H9 (cell line): ENCODE measurements around the gene TBRG1. TPM values are rescaled to one million over a fixed set of nuclear protein-coding genes. Genes with fewer than 3 reads are reported as not detected.
A peak's percentile ranks its signal among the peaks of the same experiment; 100 is the strongest.

Experiments used
- DNase-seq: peaks from one replicate; pipeline ENCODE4 v3.0.0-alpha.2; 2017
- H2AFZ ChIP-seq: one replicate; pipeline ENCODE4 v1.6.1; 2013; ENCODE audit warnings: mild to moderate bottlenecking, low read length, control low read depth, moderate library complexity
- H2AK5ac ChIP-seq: 2 replicates; pipeline ENCODE4 v1.6.1; 2013; ENCODE audit warnings: low read length, control low read depth, mixed read lengths; ENCODE audit not compliant: insufficient read length
- H2BK120ac ChIP-seq: one replicate; pipeline ENCODE4 v1.6.1; 2013; ENCODE audit warnings: low read depth, mild to moderate bottlenecking, low read length, control low read depth, inconsistent platforms; ENCODE audit not compliant: poor library complexity, severe bottlenecking
- H2BK12ac ChIP-seq: 2 replicates; pipeline ENCODE4 v1.6.1; 2013; ENCODE audit warnings: low read length, control low read depth, mixed read lengths, low read depth; ENCODE audit not compliant: insufficient read length
- H2BK15ac ChIP-seq: 2 replicates; pipeline ENCODE4 v1.6.1; 2013; ENCODE audit warnings: low read depth, low read length, control low read depth
- H2BK20ac ChIP-seq: one replicate; pipeline ENCODE4 v1.6.1; 2013; ENCODE audit warnings: low read depth, mild to moderate bottlenecking, low read length, control low read depth, inconsistent platforms; ENCODE audit not compliant: poor library complexity, severe bottlenecking
- H2BK5ac ChIP-seq: 2 replicates; pipeline ENCODE4 v1.6.1; 2013; ENCODE audit warnings: low read length, control low read depth, mixed read lengths; ENCODE audit not compliant: insufficient read length
- H3K14ac ChIP-seq: 2 replicates; pipeline ENCODE4 v1.6.1; 2013; ENCODE audit warnings: low read length, control low read depth; ENCODE audit not compliant: insufficient read depth
- H3K18ac ChIP-seq: 2 replicates; pipeline ENCODE4 v1.6.1; 2013; ENCODE audit warnings: low read depth, mild to moderate bottlenecking, mixed read lengths, low read length, control low read depth; ENCODE audit not compliant: insufficient read length
- H3K23ac ChIP-seq: 2 replicates; pipeline ENCODE4 v1.6.1; 2013; ENCODE audit warnings: low read length, control low read depth, mixed read lengths, low read depth; ENCODE audit not compliant: insufficient read length
- H3K23me2 ChIP-seq: 2 replicates; pipeline ENCODE4 v1.6.1; 2013; ENCODE audit warnings: low read depth, mild to moderate bottlenecking, mixed read lengths, low read length, control low read depth; ENCODE audit not compliant: insufficient read length, poor library complexity, severe bottlenecking
- H3K27ac ChIP-seq: 2 replicates; pipeline ENCODE4 v1.5.1; 2013; ENCODE audit warnings: low read length, control low read depth, mixed read lengths, low read depth; ENCODE audit not compliant: insufficient read length
- H3K27me3 ChIP-seq: 2 replicates; pipeline ENCODE4 v1.6.1; 2013; ENCODE audit warnings: low read length, control low read depth, inconsistent platforms; ENCODE audit not compliant: insufficient read depth
- H3K4ac ChIP-seq: 2 replicates; pipeline ENCODE4 v1.6.1; 2013; ENCODE audit warnings: low read depth, mild to moderate bottlenecking, control low read depth, inconsistent platforms, low read length, moderate library complexity
- H3K4me1 ChIP-seq: 2 replicates; pipeline ENCODE4 v1.6.1; 2013; ENCODE audit warnings: low read length, control low read depth, inconsistent platforms; ENCODE audit not compliant: insufficient read depth
- H3K4me2 ChIP-seq: 2 replicates; pipeline ENCODE4 v1.6.1; 2013; ENCODE audit warnings: low read length, control low read depth, mixed read lengths; ENCODE audit not compliant: insufficient read length, insufficient read depth
- H3K56ac ChIP-seq: 2 replicates; pipeline ENCODE4 v1.6.1; 2013; ENCODE audit warnings: low read depth, mild to moderate bottlenecking, mixed read lengths, low read length, control low read depth; ENCODE audit not compliant: insufficient read length
- H3K79me1 ChIP-seq: 2 replicates; pipeline ENCODE4 v1.6.1; 2013; ENCODE audit warnings: low read depth, mild to moderate bottlenecking, moderate library complexity, low read length, control low read depth, inconsistent platforms; ENCODE audit not compliant: insufficient read depth, poor library complexity, severe bottlenecking
- H3K79me2 ChIP-seq: 2 replicates; pipeline ENCODE4 v1.6.1; 2013; ENCODE audit warnings: low read length, control low read depth, inconsistent platforms; ENCODE audit not compliant: insufficient read depth
- H3K9ac ChIP-seq: 2 replicates; pipeline ENCODE4 v1.6.1; 2013; ENCODE audit warnings: low read length, control low read depth, mixed read lengths; ENCODE audit not compliant: insufficient read length; ENCODE audit errors: extremely low read depth
- H3K9me3 ChIP-seq: one replicate; pipeline ENCODE4 v1.6.1; 2013; ENCODE audit warnings: low read depth, low read length, inconsistent platforms; ENCODE audit not compliant: control insufficient read depth
- H3T11ph ChIP-seq: one replicate; pipeline ENCODE4 v1.6.1; 2013; ENCODE audit warnings: mild to moderate bottlenecking, low read length, control low read depth, inconsistent platforms
- H4K20me1 ChIP-seq: one replicate; pipeline ENCODE4 v1.6.1; 2013; ENCODE audit not compliant: control insufficient read depth, insufficient read length, insufficient read depth
- H4K5ac ChIP-seq: 2 replicates; pipeline ENCODE4 v1.6.1; 2013; ENCODE audit warnings: low read depth, mild to moderate bottlenecking, mixed read lengths, low read length, control low read depth; ENCODE audit not compliant: insufficient read length
- H4K8ac ChIP-seq: replicated peaks from 2 replicates; pipeline ENCODE4 v1.6.1; 2013; ENCODE audit warnings: low read length, control low read depth, mixed read lengths, low read depth; ENCODE audit not compliant: insufficient read length
- H4K91ac ChIP-seq: 2 replicates; pipeline ENCODE4 v1.6.1; 2013; ENCODE audit warnings: low read depth, mild to moderate bottlenecking, moderate library complexity, mixed read lengths, low read length, control low read depth; ENCODE audit not compliant: insufficient read length
- H3K27ac Mint-ChIP-seq, 3 experiments: 2 replicates in 2 of 3; 3 replicates in 1 of 3; pipeline ENCODE4 v1.8.0; 2020 to 2021; ENCODE audit warnings: mixed read lengths in 3 of 3, mild to moderate bottlenecking in 1 of 3, moderate library complexity in 1 of 3
- H3K27me3 Mint-ChIP-seq: 2 replicates; pipeline ENCODE4 v1.8.0; 2021; ENCODE audit warnings: low read depth, mild to moderate bottlenecking, moderate library complexity, mixed read lengths
- H3K36me3 Mint-ChIP-seq, 3 experiments: 2 replicates in 2 of 3; 3 replicates in 1 of 3; pipeline ENCODE4 v1.8.0; 2020 to 2021; ENCODE audit warnings: low read depth in 3 of 3, mixed read lengths in 3 of 3; ENCODE audit not compliant: insufficient read depth in 1 of 3
- H3K4me1 Mint-ChIP-seq, 2 experiments: 2 replicates each; pipeline ENCODE4 v1.8.0; 2020; ENCODE audit warnings: mixed read lengths in 2 of 2
- H3K4me3 Mint-ChIP-seq, 2 experiments: 2 replicates in 1 of 2; 3 replicates in 1 of 2; pipeline ENCODE4 v1.8.0; 2020 to 2021; ENCODE audit warnings: mild to moderate bottlenecking in 2 of 2, mixed read lengths in 2 of 2, moderate library complexity in 1 of 2
- H3K9me3 Mint-ChIP-seq, 2 experiments: 2 replicates in 1 of 2; 3 replicates in 1 of 2; pipeline ENCODE4 v1.8.0; 2020; ENCODE audit warnings: mild to moderate bottlenecking in 2 of 2, mixed read lengths in 2 of 2, moderate library complexity in 1 of 2
- CTCF ChIP-seq: fragments of 200-600 bp; sonication (generic); conservative IDR thresholded peaks from 3 replicates; pipeline ENCODE4 v1.8.0; 2021; ENCODE audit warnings: antibody characterized with exemption, mild to moderate bottlenecking
- WGBS: extraction: QIAGEN DNeasy Blood & Tissue Kit; methylation state at CpG from one replicate; pipeline ENCODE4 v1.1.7; 2013; ENCODE audit warnings: missing lambda C conversion rate, low lambda C conversion rate, mixed read lengths; ENCODE audit not compliant: insufficient read length; ENCODE audit errors: extremely low coverage; 5-methylcytosine and 5-hydroxymethylcytosine counted together
- total RNA-seq: library from RNA; stranded (reverse); gene quantifications from 2 replicates; pipeline ENCODE4 v1.2.1, GENCODE V29; 2021

Gene TBRG1
- total RNA-seq, 1 experiment from 2014 or later: 23.9 TPM

GRCh38 chr11:124644426-124645280, 22.0 kb downstream of the TBRG1 start:
- H3K27ac Mint-ChIP-seq: no peak overlapping the region
- Histone ChIP-seq H3K4me2 (peak overlapping the region; percentile 40), H3K18ac (no peak overlapping the region), H3K27me3 (peaks cover 3% of the 10 kb centered on the region; the same call in 1 of the 2 replicates), H3K23ac (no peak overlapping the region), H4K20me1 (no peaks in the 10 kb centered on the region), H3K9ac (no peak overlapping the region), H2BK15ac (no peak overlapping the region), H2BK120ac (no peak overlapping the region), H2AK5ac (no peak overlapping the region), H3K23me2 (no peaks in the 10 kb centered on the region), H4K91ac (no peak overlapping the region), H3K14ac (no peak overlapping the region), H2BK20ac (no peak overlapping the region), H2AFZ (no peak overlapping the region), H3K27ac (no peak overlapping the region), H3K9me3 (no peaks in the 10 kb centered on the region), H2BK12ac (no peak overlapping the region), H4K8ac (no peak overlapping the region), H3K4me1 (no peaks in the 10 kb centered on the region), H3K79me1 (no peaks in the 10 kb centered on the region), H3T11ph (no peak overlapping the region), H3K56ac (no peak overlapping the region), H3K4ac (no peak overlapping the region), H2BK5ac (no peak overlapping the region), H3K79me2 (no peaks in the 10 kb centered on the region), H4K5ac (no peak overlapping the region)
- H3K27me3 Mint-ChIP-seq: peaks cover 2% of the 10 kb centered on the region; the same call in 1 of the 2 replicates
- DNase-seq: peak; percentile 63
- peaks cover 0 to 3% of the 10 kb centered on the region in 2 experiments; a peak in 1 of 5 replicates for H3K9me3 Mint-ChIP-seq
- peaks cover 5% of the 10 kb centered on the region in 2 experiments for H3K4me1 Mint-ChIP-seq
- no CpG with 5 or more reads among the region's 16 CpGs for WGBS
- H3K4me3 Mint-ChIP-seq: no peak overlapping the region; a peak in 1 of 5 replicates
- peaks cover 0 to 15% (median 4%) of the 10 kb centered on the region in 3 experiments; a peak in 3 of 7 replicates for H3K36me3 Mint-ChIP-seq
- peak; percentile 88 for TF ChIP-seq CTCF
